ENCODE measurements around the gene C2orf15.
"Not testable (repeated sequence)": the region's sequence is repeated elsewhere in the genome, so short reads cannot be mapped to it uniquely, and the experiment has no call there.

C2orf15 gene, protein sequence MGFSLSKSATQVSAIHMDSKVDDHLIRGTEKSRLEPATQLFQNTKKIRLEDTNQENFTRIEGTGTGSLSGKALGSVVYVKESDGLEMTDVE

GRCh38 chr2:99141110-99142108 is at the start of gene C2orf15:
TSS of gene C2orf15 (plus strand) at chr2:99141707. CDS start at chr2:99150559, 8,852 bp downstream.
- in situ Hi-C loops (cut with MboI; ENCODE audit: low sequenced_read_pairs): no loop called here

DNA sequence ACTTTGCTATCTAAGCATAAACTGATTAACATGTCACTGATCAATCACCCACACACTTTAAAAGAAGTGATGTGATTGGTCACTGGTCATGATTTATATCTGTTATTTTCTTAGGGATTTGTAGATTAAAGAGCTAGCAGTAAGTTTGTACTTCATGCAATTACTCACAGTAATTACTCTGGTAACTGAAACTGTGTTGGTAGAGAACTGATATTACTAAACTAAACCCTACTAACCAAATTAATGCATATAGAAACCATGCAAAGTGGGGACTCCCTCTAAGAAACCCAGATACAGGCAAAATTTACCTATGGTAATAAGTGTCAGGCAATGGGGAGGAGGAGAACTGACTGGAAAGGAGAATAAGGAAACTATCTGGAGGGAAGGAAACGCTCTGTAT is 44.8 kb upstream of the C2orf15 start:
- in situ Hi-C loops (cut with MboI; ENCODE audit: low sequenced_read_pairs): no loop called here

DNA sequence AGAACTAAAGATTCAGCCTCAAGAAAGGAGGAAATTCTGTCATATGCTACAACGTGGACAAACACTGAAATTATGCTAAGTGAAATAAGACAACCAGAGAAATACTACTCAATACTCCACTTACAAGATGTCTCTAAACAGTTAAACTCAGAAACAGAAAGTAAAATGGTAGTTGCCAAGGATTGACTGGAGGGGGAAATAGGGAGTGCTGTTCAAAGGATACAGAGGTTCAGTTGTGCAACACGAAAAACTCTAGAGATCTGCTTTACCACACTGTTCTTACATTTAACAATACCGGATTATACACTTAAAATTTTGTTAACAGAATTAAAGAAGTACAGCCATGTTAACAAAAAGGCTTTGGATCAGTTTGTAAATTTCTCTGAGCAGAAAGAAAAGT is 39.8 kb upstream of the C2orf15 start:
- in situ Hi-C loops (cut with MboI; ENCODE audit: low sequenced_read_pairs): no loop called here

GRCh38 chr2:99104006-99104405 is 37.5 kb upstream of the C2orf15 start:
- in situ Hi-C loops (cut with MboI; ENCODE audit: low sequenced_read_pairs): no loop called here

GRCh38 chr2:99106913-99107312 is 34.6 kb upstream of the C2orf15 start:
- in situ Hi-C loops (cut with MboI; ENCODE audit: low sequenced_read_pairs): no loop called here

- in situ Hi-C loops (cut with MboI; ENCODE audit: low sequenced_read_pairs): no loop called here
These were observed 30.3 kb upstream of the C2orf15 start for GRCh38 chr2:99111236-99111635.

- in situ Hi-C loops (cut with MboI; ENCODE audit: low sequenced_read_pairs): no loop called here
These were observed 29.6 kb upstream of the C2orf15 start for GRCh38 chr2:99111945-99112344.

- in situ Hi-C loops (cut with MboI; ENCODE audit: low sequenced_read_pairs): no loop called here
These were observed 28.9 kb upstream of the C2orf15 start for GRCh38 chr2:99112617-99113016.

DNA sequence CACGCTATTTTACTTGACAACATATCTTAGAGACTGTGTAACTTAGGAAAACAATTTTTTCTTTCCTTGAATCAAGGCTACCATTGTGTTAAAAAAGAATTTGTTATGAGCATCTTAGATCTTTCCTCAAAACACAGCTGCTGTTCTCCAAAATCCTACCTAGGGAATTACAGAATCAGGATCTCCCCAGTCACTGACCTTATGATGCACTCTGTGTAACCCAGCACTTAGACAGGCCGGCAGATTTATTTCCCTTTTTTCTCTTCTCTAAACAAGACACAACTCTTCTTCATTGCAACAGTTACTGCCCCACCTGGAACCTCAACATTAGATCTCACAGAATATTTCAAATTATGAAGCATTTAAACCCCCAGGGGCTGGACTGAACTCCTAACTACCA is 13.5 kb upstream of the C2orf15 start:
- in situ Hi-C loops (cut with MboI; ENCODE audit: low sequenced_read_pairs): no loop called here

- in situ Hi-C loops (cut with MboI; ENCODE audit: low sequenced_read_pairs): not testable (repeated sequence)
These were observed 6.4 kb upstream of the C2orf15 start for GRCh38 chr2:99135044-99135556.

DNA sequence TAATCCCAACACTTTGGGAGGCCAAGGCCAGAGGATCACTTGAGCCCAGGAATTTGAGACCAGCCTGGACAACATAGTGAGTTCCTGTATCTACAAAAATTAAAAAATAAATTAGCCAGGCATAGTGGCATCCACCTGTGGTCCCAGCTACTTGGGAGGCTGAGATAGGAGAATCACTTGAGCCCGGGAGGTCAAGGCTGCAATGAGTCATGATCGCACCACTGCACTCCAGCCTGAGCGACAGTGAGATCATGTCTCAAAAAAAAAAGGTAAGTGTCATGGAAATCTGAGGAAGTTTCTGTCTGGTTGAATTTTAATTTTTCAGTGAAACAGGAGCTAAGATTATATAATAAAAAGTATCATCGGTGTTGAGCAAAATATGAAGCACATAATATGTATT is 2.5 kb upstream of the C2orf15 start:
- in situ Hi-C loops (cut with MboI; ENCODE audit: low sequenced_read_pairs): no loop called here

DNA sequence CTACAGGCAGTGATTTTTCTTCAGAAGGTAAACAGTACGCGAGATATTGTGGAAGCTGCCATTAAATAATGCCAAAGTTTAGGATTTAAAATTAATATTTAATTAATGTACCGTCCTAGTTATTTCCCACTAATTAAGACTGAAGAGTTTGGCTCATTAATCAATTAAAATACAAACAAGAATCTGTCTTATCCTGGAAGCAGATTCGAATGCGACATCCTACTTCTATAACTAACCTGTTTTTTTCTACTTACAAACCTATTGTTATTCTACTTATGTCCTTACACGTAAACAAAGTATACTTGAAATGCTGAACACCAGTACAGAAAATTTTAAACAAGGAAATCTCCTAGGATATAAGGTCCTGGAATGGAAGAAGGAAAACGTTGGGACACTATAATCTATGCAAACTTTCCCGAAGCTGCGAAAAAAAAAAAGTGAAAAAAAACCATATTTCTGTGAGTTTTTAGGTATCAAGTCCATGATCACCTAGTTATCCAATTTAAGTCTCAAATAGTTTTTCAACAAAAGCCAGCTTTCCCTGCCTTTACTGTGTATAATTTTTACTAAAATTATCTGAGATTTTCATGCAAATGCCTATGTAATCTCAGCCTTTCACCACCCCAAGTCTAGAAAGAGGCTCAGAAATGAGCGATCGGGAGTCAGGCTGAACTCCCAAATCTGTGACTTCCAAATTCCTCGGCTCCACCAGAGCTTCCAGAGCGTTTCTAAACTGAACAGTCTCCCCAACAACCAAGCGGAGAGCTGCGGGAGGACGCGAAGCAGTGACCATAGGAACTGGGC is 1.2 kb upstream of the C2orf15 start:
- in situ Hi-C loops (cut with MboI; ENCODE audit: low sequenced_read_pairs): no loop called here

- in situ Hi-C loops (cut with MboI; ENCODE audit: low sequenced_read_pairs): no loop called here
These were observed 722 bp upstream of the C2orf15 start for GRCh38 chr2:99140860-99141109.

- in situ Hi-C loops (cut with MboI; ENCODE audit: low sequenced_read_pairs): no loop called here
These were observed 9.2 kb downstream of the C2orf15 start for GRCh38 chr2:99150706-99151105.

DNA sequence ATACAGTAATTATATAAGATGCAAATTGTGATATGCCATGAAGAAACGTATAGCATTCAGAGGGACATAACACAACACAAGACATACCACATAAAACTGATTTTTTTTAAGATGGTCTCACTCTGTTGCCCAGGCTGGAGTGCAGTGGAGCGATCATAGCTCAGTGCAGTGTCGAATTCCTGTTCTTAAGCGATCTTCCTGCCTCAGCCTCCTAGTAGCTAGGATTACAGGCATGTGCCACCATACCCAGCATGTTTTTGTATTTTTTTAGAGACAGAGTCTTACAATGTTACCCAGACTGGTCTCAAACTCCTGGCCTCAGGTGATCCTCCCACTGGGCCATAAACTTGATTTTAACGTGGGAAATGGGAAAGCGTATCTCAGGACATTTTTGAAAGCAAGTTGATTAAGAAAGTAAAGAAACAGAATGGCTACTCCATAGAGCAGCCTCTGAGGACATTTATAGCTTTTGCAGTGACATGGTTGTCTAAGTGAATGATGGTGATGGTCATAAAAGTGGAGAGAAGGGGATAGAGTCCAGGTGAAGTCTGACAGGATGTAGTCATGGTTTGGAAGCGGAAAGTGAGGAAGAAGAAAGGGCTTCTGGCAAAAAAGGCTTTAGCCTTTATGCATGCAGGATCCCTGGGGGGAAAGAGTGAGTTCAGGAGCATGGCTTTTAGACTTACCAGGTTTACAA is 10.8 kb downstream of the C2orf15 start:
- in situ Hi-C loops (cut with MboI; ENCODE audit: low sequenced_read_pairs): no loop called here

- in situ Hi-C loops (cut with MboI; ENCODE audit: low sequenced_read_pairs): no loop called here
These were observed 12.6 kb downstream of the C2orf15 start for GRCh38 chr2:99153921-99154604.

- in situ Hi-C loops (cut with MboI; ENCODE audit: low sequenced_read_pairs): no loop called here
These were observed 13.4 kb downstream of the C2orf15 start, which contains the start of the genes LIPT1 and TSGA10 for GRCh38 chr2:99154643-99155536. TSS of gene LIPT1 (plus strand) at chr2:99154967. CDS start at chr2:99161958, 6,991 bp downstream. TSS of gene TSGA10 (minus strand) at chr2:99154942. CDS start at chr2:99109439, 45,503 bp downstream.

GRCh38 chr2:99156891-99157290 is 15.4 kb downstream of the C2orf15 start:
- in situ Hi-C loops (cut with MboI; ENCODE audit: low sequenced_read_pairs): no loop called here

DNA sequence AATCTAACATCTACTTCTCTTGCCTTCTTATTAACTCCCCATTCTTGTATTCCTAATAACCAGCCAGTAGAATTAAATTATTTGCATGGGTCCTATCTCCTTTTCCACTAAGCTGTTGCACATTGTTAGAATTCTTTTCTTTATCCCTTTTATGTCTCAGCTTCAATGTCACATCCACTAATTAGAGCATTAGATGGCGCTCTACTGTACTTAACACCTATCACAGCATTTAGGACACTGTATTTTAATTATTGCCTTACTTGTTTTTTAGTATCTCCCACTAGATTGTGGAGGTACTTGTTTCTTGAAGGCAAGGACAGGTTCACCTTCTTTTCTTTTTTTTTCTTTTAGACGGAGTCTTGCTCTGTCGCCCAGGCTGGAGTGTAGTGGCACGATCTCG is 17.1 kb downstream of the C2orf15 start:
- in situ Hi-C loops (cut with MboI; ENCODE audit: low sequenced_read_pairs): no loop called here

All from HL-60/S4 treated with phorbol 12-myristate 13-acetate at 8.2 ng/mL for 4 days and 3 days (cell line).